Mucosa of descending colon (tissue), 3 donors: Measurements from ENCODE around the gene KCNT1. TPM values are rescaled to one million over a fixed set of nuclear protein-coding genes. Genes with fewer than 3 reads are reported as not detected.

Source experiments
- ATAC-seq: fragments of 200-7000 bp; cut with Tn5 transposase; one replicate; pipeline ENCODE4 v1.9.1; 2020; ENCODE audit warnings: mild to moderate bottlenecking, moderate library complexity
- DNase-seq, 3 donors: peaks; one replicate each; pipeline ENCODE4 v3.0.0-alpha.2; 2020
- H3K36me3 ChIP-seq: fragments of 200-600 bp; one replicate; pipeline ENCODE4 v1.8.0; 2021; ENCODE audit warnings: low read depth, mild to moderate bottlenecking
- H3K4me1 ChIP-seq: fragments of 200-600 bp; one replicate; pipeline ENCODE4 v1.8.0; 2021; ENCODE audit warnings: low read depth, mild to moderate bottlenecking
- H3K4me3 ChIP-seq: fragments of 200-600 bp; one replicate; pipeline ENCODE4 v1.8.0; 2021; ENCODE audit warnings: mild to moderate bottlenecking
- H3K9me3 ChIP-seq: fragments of 200-600 bp; one replicate; pipeline ENCODE4 v1.8.0; 2021; ENCODE audit warnings: mild to moderate bottlenecking
- intact Hi-C, 2 donors: fragments of 100-400 bp; cut with DNase I in 1 of 2; cut with micrococcal nuclease in 1 of 2; formaldehyde crosslinking; loops; one replicate each; pipeline versions ENCODE4 v1.11.0 to v1.11.1; 2022; cut with DNase I, micrococcal nuclease
- total RNA-seq, 3 donors: library from RNA; stranded (reverse); fragmentation: NEBNext Ultra II Directional in 2 of 3; extraction: Animal tissue kit (Norgen Biotek cat#: 25700) in 2 of 3; gene quantifications; one replicate each; pipeline versions ENCODE4 v1.2.1 to v1.2.4, GENCODE V29; 2021 to 2023
- TF ChIP-seq, protein P1 (sequence below): fragments of 200-600 bp; IDR thresholded peaks from one replicate; pipeline ENCODE4 v1.8.0; 2022; ENCODE audit warnings: antibody characterized with exemption, mild to moderate bottlenecking
- donor health status: DM: no; HTN: no; CAD: no; lungs with moderate emphysema.
- donor health status: DM: no; HTN: no; CAD: no.
- donor health status: DM: no; HTN: yes; CAD: no.

Gene KCNT1
- total RNA-seq, 3 donors from 2014 or later = 0.22 to 0.60 TPM; not detected in 1

DNA sequence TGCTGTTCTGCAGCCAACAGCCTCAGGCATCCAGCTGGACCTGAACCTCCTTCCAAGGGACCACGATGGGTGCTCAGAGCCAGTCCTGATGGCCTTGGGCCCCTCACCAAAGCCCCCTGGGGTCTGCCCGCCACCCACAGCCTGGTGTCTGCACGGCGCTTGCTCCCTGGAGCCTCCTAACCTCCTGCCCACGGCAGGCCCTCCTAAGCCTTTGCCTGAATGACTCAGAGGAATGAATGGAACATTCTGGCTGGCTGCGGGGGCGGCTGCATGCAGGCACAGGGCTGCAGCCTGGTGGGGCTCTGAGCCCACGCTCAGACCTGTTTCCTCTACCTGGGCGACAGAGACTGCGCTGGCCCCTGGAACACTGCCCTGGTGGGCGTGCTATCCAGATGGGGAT is 9.6 kb upstream of the KCNT1 start:
- no peak for DNase-seq
- Histone ChIP-seq H3K4me3 (no peak overlapping the region), H3K4me1 (no peaks in the 10 kb centered on the region), H3K36me3 (no peaks in the 10 kb centered on the region), H3K9me3 (no peaks in the 10 kb centered on the region)
- no peak for ATAC-seq
- TF ChIP-seq, protein P1, sequence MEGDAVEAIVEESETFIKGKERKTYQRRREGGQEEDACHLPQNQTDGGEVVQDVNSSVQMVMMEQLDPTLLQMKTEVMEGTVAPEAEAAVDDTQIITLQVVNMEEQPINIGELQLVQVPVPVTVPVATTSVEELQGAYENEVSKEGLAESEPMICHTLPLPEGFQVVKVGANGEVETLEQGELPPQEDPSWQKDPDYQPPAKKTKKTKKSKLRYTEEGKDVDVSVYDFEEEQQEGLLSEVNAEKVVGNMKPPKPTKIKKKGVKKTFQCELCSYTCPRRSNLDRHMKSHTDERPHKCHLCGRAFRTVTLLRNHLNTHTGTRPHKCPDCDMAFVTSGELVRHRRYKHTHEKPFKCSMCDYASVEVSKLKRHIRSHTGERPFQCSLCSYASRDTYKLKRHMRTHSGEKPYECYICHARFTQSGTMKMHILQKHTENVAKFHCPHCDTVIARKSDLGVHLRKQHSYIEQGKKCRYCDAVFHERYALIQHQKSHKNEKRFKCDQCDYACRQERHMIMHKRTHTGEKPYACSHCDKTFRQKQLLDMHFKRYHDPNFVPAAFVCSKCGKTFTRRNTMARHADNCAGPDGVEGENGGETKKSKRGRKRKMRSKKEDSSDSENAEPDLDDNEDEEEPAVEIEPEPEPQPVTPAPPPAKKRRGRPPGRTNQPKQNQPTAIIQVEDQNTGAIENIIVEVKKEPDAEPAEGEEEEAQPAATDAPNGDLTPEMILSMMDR = no peak
- intact Hi-C loops = no loop called here

DNA sequence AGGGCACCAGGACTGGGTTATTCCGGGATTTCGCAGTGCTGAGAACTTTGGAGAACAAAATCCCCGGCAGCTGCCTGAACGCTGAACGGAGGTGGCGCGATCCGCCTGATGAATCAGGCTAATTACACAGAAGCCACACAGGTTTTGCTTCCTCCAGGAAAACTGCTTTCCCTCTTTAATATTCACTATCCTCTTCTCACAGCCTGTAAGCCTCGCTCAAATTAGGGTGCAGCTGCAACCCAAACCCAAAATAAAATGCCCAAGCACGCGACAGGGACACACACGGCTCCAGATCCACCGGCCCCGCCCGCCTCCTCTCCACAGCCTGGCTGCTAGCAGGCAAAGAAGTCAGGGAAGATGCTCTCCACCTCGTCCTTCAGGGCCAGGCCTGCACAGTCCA is 8.7 kb upstream of the KCNT1 start:
- DNase-seq (no peak), ATAC-seq (no peak)
- TF ChIP-seq, protein P1 = no peak
- intact Hi-C loops = no loop called here
- Histone ChIP-seq H3K4me3 (no peak overlapping the region), H3K4me1 (no peaks in the 10 kb centered on the region), H3K36me3 (no peaks in the 10 kb centered on the region), H3K9me3 (no peaks in the 10 kb centered on the region)

DNA sequence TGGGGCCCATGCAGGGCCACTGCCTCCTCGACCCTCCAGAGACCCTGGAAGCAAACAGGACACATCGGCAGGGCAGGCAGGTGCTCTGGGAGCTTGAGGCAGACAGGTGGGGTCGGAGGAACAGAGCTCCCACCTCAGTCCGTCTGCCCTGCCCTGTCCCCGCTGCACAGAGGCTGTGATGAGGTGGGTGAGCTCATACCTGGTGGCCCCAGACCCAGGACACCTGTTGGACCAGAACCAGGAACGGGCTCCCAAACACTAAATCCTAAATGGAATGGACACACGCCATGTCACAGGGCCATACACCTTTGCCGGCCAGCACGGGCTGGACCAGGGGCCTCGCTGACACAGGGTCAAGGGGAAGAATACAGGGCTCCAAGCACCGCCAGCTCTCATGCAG is 8.2 kb upstream of the KCNT1 start:
- ATAC-seq = no peak
- DNase-seq = no peak
- TF ChIP-seq, protein P1 = no peak
- no peaks in the 10 kb centered on the region for H3K36me3 ChIP-seq
- no peaks in the 10 kb centered on the region for H3K4me1 ChIP-seq
- H3K9me3 ChIP-seq = no peaks in the 10 kb centered on the region
- no peak overlapping the region for H3K4me3 ChIP-seq
- intact Hi-C loops = no loop called here

DNA sequence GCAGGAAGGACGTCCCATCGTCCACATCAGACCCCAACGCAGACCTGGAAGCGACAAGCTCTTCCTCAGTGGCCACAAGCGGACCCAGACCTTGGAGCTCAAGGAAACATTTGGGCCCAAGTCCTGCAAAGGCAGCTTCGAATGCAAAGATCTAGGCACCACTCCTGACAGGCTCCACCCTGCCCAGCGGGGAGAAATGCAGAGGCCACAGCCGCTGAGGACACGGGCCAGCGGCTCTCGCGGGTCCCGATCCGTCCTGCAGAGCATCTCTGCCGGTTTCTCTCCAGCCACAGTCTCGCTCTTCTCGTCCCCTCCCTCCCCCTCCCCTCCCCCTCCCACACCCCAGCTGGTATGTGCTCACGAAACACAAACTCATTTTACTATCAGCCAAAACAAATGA is 7.6 kb upstream of the KCNT1 start:
- Histone ChIP-seq H3K36me3 (no peaks in the 10 kb centered on the region), H3K9me3 (no peaks in the 10 kb centered on the region), H3K4me1 (no peaks in the 10 kb centered on the region), H3K4me3 (no peak overlapping the region)
- intact Hi-C loops = no loop called here
- DNase-seq = no peak
- ATAC-seq = no peak
- TF ChIP-seq, protein P1 = no peak

DNA sequence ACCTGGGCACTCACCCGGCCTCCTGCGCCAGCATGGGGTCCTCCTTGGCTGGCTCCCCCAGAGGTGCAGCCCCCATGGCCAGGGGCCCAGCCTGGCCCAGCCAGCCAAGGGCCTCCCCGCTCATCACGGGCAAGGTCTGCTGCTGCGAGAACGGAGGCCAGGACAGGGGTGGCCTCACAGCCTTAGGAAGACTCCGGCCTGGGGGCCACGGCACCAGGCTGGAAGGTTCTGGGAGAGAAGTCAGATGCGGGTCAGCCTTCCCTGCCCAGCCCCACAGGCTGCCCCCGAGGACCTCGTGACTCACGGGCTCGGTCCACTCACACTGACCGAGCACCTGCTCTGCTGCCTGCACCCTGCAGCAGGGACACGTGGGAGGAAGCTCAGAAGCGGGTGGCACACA is 6.9 kb upstream of the KCNT1 start:
- no peaks in the 10 kb centered on the region for H3K36me3 ChIP-seq
- DNase-seq (no peak), ATAC-seq (no peak)
- intact Hi-C loops = no loop called here
- H3K4me1 ChIP-seq = no peaks in the 10 kb centered on the region
- TF ChIP-seq, protein P1 = no peak
- H3K9me3 ChIP-seq = no peaks in the 10 kb centered on the region
- H3K4me3 ChIP-seq = no peak overlapping the region

DNA sequence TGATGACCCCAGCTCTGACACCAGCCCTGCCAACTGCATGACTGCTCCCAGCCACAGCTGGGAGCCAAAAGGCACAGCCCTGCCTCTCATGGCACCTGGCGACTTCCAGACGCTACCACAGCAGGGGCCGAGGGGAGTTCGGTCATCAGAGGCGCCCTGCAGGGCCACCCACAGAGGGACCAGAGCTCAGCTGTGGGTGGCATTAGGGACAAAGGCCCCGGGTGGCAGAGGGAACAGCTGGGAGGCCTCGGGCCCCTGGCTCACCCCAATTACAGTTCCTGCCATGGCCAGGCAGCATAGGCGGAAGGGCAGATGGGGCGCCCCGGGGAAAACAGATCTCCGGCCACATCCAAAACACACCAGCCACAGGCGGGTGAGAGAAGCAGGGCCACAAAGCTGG is 6.3 kb upstream of the KCNT1 start:
- Histone ChIP-seq H3K9me3 (no peaks in the 10 kb centered on the region), H3K4me3 (no peak overlapping the region), H3K36me3 (no peaks in the 10 kb centered on the region), H3K4me1 (no peaks in the 10 kb centered on the region)
- intact Hi-C loops = no loop called here
- TF ChIP-seq, protein P1 = no peak
- ATAC-seq = no peak
- DNase-seq = no peak
